GM12878 (cell line): ENCODE measurements around the gene WNK1. TPM values are rescaled to one million over a fixed set of nuclear protein-coding genes. Genes with fewer than 3 reads are reported as not detected.

Source experiments
- ATAC-seq: fragments of 200-7000 bp; cut with Tn5 transposase; 3 replicates; pipeline ENCODE4 v1.9.1; 2020; ENCODE audit warnings: mild to moderate bottlenecking, moderate library complexity
- BruUV-seq: library from RNA; stranded (reverse); fragments of 400-500 nt; replicated peaks from 2 replicates; lab custom pipeline; 2021; lab: Mats Ljungman, UMichigan
- CTCF ChIA-PET: fragments of 300-600 bp; sonication (Branson Sonifier 250); formaldehyde crosslinking; extraction: SDS; loops from one replicate; lab custom pipeline; 2021; ENCODE audit warnings: inconsistent platforms; lab: Yijun Ruan, JAX
- POLR2A ChIA-PET: fragments of 350-600 bp; formaldehyde crosslinking; extraction: SDS; loops from one replicate; lab custom pipeline; 2021; ENCODE audit warnings: inconsistent platforms; lab: Charles Lee
- RAD21 ChIA-PET: fragments of 300-600 bp; sonication (Branson Sonifier 250); formaldehyde crosslinking; loops from one replicate; lab custom pipeline; 2023; ENCODE audit warnings: antibody characterized with exemption; ENCODE audit not compliant: unreplicated experiment; lab: Charles Lee
- SMC1A ChIA-PET: fragments of 300-600 bp; sonication (Branson Sonifier 250); formaldehyde crosslinking; loops from one replicate; lab custom pipeline; 2023; ENCODE audit not compliant: unreplicated experiment, uncharacterized antibody; lab: Charles Lee
- DNase-seq: peaks from one replicate; pipeline ENCODE4 v3.0.0-alpha.2; 2011; ENCODE audit warnings: low read depth, low spot score
- FAIRE-seq: peaks from 3 replicates; lab custom pipeline; 2011; peaks lifted over from hg19 to GRCh38; lab: Jason Lieb, UNC
- H2AFZ ChIP-seq: 2 replicates; pipeline ENCODE4 v1.6.0; 2011; ENCODE audit warnings: low read depth, low read length, control low read depth; ENCODE audit not compliant: control insufficient read depth
- H3K27ac ChIP-seq: 2 replicates; pipeline ENCODE4 v1.5.1; 2011; ENCODE audit warnings: control low read depth; ENCODE audit not compliant: control insufficient read depth, insufficient read depth
- H3K27me3 ChIP-seq, 2 experiments: replicated peaks in 1 of 2; 2 replicates each; pipeline versions ENCODE4 v1.6.0 to v1.6.1; 2011; ENCODE audit warnings: low read length in 1 of 2; ENCODE audit not compliant: control insufficient read depth in 2 of 2, insufficient read depth in 2 of 2
- H3K36me3 ChIP-seq, 2 experiments: 2 replicates each; pipeline ENCODE4 v1.5.1; 2011; ENCODE audit warnings: low read length in 1 of 2; ENCODE audit not compliant: control insufficient read depth in 2 of 2, insufficient read depth in 2 of 2
- H3K4me1 ChIP-seq: 2 replicates; pipeline ENCODE4 v1.6.1; 2011; ENCODE audit warnings: mild to moderate bottlenecking, low read length, moderate library complexity, mixed read lengths; ENCODE audit not compliant: control insufficient read depth, insufficient read depth
- H3K4me2 ChIP-seq: 2 replicates; pipeline ENCODE4 v1.6.0; 2011; ENCODE audit warnings: control low read depth; ENCODE audit not compliant: control insufficient read depth, insufficient read depth
- H3K4me3 ChIP-seq: fragments of 200-600 bp; sonication (generic); 2 replicates; pipeline ENCODE4 v1.5.1; 2016
- H3K79me2 ChIP-seq: 2 replicates; pipeline ENCODE4 v1.6.0; 2011; ENCODE audit warnings: low read length; ENCODE audit not compliant: control insufficient read depth, insufficient read depth
- H3K9ac ChIP-seq: 2 replicates; pipeline ENCODE4 v1.8.0; 2011; ENCODE audit warnings: low read length, control low read depth, mixed read lengths; ENCODE audit not compliant: control insufficient read depth, insufficient read depth
- H3K9me3 ChIP-seq: replicated peaks from 3 replicates; pipeline ENCODE4 v1.5.1; 2011; ENCODE audit warnings: mild to moderate bottlenecking, low read length; ENCODE audit not compliant: control insufficient read depth, insufficient read depth
- H4K20me1 ChIP-seq: 2 replicates; pipeline ENCODE4 v1.6.0; 2011; ENCODE audit not compliant: control insufficient read depth, insufficient read depth
- JUNB ChIP-seq: IDR thresholded peaks from 2 replicates; pipeline ENCODE4 v1.6.1; 2016; ENCODE audit warnings: antibody characterized with exemption, mild to moderate bottlenecking
- NFXL1 ChIP-seq: fragments of 450-650 bp; IDR thresholded peaks from 2 replicates; pipeline ENCODE4 v1.6.1; 2017; ENCODE audit warnings: antibody characterized with exemption, mild to moderate bottlenecking, borderline replicate concordance
- RBBP5 ChIP-seq: fragments of 200-600 bp; sonication (generic); conservative IDR thresholded peaks from 2 replicates; pipeline ENCODE4 v1.6.1; 2016
- WGBS: methylation state at CpG from one replicate; pipeline ENCODE4 v1.1.6; 2016; ENCODE audit warnings: low lambda C conversion rate; ENCODE audit not compliant: insufficient replicate concordance, insufficient coverage; ENCODE audit errors: missing lambda C conversion rate; 5-methylcytosine and 5-hydroxymethylcytosine counted together
- in situ Hi-C: fragments of 300-500 bp; cut with MboI; formaldehyde crosslinking; loops from 9 replicates; pipeline ENCODE4 v1.14.3; 2018; ENCODE audit warnings: mixed read lengths
- intact Hi-C: fragments of 100-400 bp; cut with micrococcal nuclease; formaldehyde crosslinking; loops from one replicate; pipeline ENCODE4 v1.14.2; 2022; ENCODE audit not compliant: unreplicated experiment
- polyA plus RNA-seq, 11 experiments: library from polyadenylated mRNA; depleted of rRNA in 4 of 11; unstranded in 6 of 11; stranded (reverse) in 5 of 11; fragments of >200 nt; fragmentation: Nextera tagmentation in 4 of 11; fragmentation: Illumina TruSeq in 1 of 11; extraction: Ambion mirVana in 4 of 11; extraction: Trizol in 1 of 11; gene quantifications; 1 replicate in 1 of 11; 2 replicates in 10 of 11; pipeline versions ENCODE4 v1.2.1 to v1.2.3, GENCODE V29; 2011 to 2016; ENCODE audit warnings: inconsistent platforms in 2 of 11, missing spikeins in 2 of 11, low read depth in 1 of 11
- total RNA-seq, 4 experiments: library from RNA; depleted of rRNA in 3 of 4; stranded (reverse); fragments of >200 nt in 3 of 4; fragmentation: Illumina TruSeq in 1 of 4; extraction: Trizol in 1 of 4; gene quantifications; 2 replicates each; pipeline versions ENCODE4 v1.2.1 to v1.2.3, GENCODE V29; 2013 to 2021

WNK1 gene
- total and polyA plus RNA-seq, 10 of the 15 experiments (the other 5 are each of a cell fraction or from before 2014, with no cell fraction given), result 9.6 to 151 (median 86.6) TPM

DNA sequence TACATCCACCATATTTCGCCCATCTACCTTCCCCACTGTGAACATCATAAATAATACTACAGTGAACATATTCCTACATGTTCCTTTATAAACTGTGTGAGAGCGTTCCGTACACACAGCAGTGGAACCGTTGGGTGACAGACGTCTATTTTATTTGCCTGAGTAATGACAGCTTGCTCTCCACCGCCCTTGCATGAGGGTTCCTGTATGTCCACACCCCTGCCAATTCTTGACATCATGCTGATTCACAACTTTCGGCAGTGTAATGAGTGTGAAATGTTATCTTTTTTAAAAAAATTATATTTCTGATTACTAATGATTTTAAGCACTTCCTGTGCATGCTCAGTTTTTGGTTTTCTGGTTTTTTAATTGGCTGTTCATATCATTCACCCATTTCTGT lies 201.4 kb downstream of the WNK1 start:
- WGBS, result 44% methylated on average over 7 of the region's 7 CpGs
- Histone ChIP-seq H3K79me2 (peaks cover 5% of the 10 kb centered on the region), H2AFZ (no peak overlapping the region), H3K27me3 (no peaks in the 10 kb centered on the region), H3K9me3 (no peaks in the 10 kb centered on the region), H3K27ac (no peak overlapping the region), H3K4me3 (no peak overlapping the region), H3K4me1 (peaks cover 4% of the 10 kb centered on the region; the same call in 1 of the 2 replicates), H3K4me2 (no peak overlapping the region), H3K36me3 (no peaks in the 10 kb centered on the region), H4K20me1 (no peaks in the 10 kb centered on the region), H3K9ac (no peak overlapping the region)
- POLR2A ChIA-PET, result interaction anchor here (1.3 kb wide), 1 partner anchor 144 kb away, joined by 3 read pairs; no protein-coding TSS in a partner anchor
- RAD21 ChIA-PET, result interaction anchor here (1.2 kb wide), 1 partner anchor 139 kb away, joined by 5 read pairs; no protein-coding TSS in a partner anchor
- no peak for TF ChIP-seq RBBP5
- TF ChIP-seq JUNB, result 0 out of 2 replicates have a peak, but pooled peaks have one; percentile 9
- ATAC-seq, result no peak
- in situ Hi-C loops, result no loop called here
- SMC1A ChIA-PET, result no interaction called here
- no peak for DNase-seq
- CTCF ChIA-PET, result interaction anchor here (0.6 to 0.8 kb wide), 3 partner anchors 40 to 629 kb away, joined by 3 to 4 read pairs (median 3); no protein-coding TSS in a partner anchor
- FAIRE-seq, result no peak
- BruUV-seq, result no TSS peak
- intact Hi-C loops, result loop anchor here (5.0 kb wide), 1 partner anchor 129 kb away; no protein-coding TSS in a partner anchor

DNA sequence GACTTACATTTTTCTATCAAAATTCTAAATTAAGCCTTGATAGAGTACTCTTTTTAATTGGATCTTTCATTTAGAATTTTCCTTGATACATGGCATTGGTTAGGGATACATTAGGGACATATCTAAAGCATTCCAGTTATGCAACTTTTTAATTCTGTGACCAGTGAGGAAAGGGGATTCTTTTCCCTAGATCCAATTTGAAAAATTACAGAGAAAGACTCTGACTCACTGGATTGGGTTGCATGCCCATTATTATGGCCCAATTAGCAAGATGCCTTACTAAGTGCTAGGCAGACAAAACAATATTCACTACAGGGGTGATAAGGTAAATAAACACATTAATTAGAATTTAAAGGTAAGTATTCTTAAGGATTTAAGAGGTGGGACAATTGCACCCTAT lies 202.4 kb downstream of the WNK1 start:
- no peak for DNase-seq
- no TSS peak for BruUV-seq
- ATAC-seq, result no peak
- Histone ChIP-seq H3K9me3 (no peaks in the 10 kb centered on the region), H3K27me3 (peaks cover 0 to 4% of the 10 kb centered on the region in 2 experiments; a peak in 1 of 4 replicates)
- TF ChIP-seq NFXL1, result no peak
- TF ChIP-seq, all 136 proteins: peak for 0
- no peak for FAIRE-seq
- ChIA-PET CTCF (no interaction called here), SMC1A (interaction anchor here (0.6 kb wide), 1 partner anchor 138 kb away, joined by 3 read pairs; no protein-coding TSS in a partner anchor), RAD21 (no interaction called here), POLR2A (interaction anchor here (1.3 kb wide), 1 partner anchor 143 kb away, joined by 3 read pairs; no protein-coding TSS in a partner anchor)
- Histone ChIP-seq H3K4me3 (no peak overlapping the region), H3K79me2 (no peaks in the 10 kb centered on the region), H3K4me1 (peaks cover 4% of the 10 kb centered on the region; the same call in 1 of the 2 replicates), H3K27ac (no peak overlapping the region), H2AFZ (no peak overlapping the region), H3K4me2 (no peak overlapping the region), H3K9ac (no peak overlapping the region), H4K20me1 (no peaks in the 10 kb centered on the region), H3K36me3 (no peaks in the 10 kb centered on the region)
- intact Hi-C loops (loop anchor here (5.0 kb wide), 1 partner anchor 128 kb away; no protein-coding TSS in a partner anchor), in situ Hi-C loops (no loop called here)
